ENCODE data around the gene CIB1. TPM values are rescaled to one million over a fixed set of nuclear protein-coding genes. Genes with fewer than 3 reads are reported as not detected.

Gene CIB1
- total RNA-seq, 4 donors from 2014 or later, result 22.8 to 35.6 (median 25.5) TPM

DNA sequence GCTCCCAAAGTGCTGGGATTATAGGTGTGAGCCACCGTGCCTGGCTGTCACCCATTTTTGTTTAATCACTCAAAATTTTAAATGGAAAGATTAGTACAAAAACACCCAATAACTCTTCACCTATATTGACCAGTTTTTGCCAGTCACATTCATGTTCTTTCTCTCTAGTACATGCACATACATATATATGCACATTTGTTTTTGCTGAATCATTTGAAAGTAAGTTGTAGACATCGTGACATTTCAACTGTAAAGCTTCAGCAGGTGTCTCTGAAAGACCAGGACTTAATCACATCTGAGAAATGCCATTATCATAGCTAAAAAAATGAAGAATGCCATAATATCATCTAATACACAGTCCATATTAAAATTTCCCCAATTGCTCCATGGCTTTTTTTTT is 39.1 kb downstream of the CIB1 start:
- Histone ChIP-seq H3K27ac (peak overlapping the region in 3 of 4 donors; percentile 86 to 97 (median 94)), H3K4me1 (peaks cover 5 to 78% (median 34%) of the 10 kb centered on the region in 3 donors), H3K4me3 (no peak overlapping the region), H3K9me3 (no peaks in the 10 kb centered on the region), H3K36me3 (peaks cover 0 to 6% of the 10 kb centered on the region in 2 donors), H3K27me3 (no peaks in the 10 kb centered on the region)
- ATAC-seq, result no peak
- WGBS, 2 donors (ENCODE audit: low coverage in 1 of 2), result 73 to 92% methylated on average over 2 of the region's 2 CpGs
- no peak for TF ChIP-seq POLR2A (IDR thresholded peaks at IDR 0.05)
- TF ChIP-seq POLR2AphosphoS5 (IDR thresholded peaks at IDR 0.05), result no peak
- TF ChIP-seq, protein P1, sequence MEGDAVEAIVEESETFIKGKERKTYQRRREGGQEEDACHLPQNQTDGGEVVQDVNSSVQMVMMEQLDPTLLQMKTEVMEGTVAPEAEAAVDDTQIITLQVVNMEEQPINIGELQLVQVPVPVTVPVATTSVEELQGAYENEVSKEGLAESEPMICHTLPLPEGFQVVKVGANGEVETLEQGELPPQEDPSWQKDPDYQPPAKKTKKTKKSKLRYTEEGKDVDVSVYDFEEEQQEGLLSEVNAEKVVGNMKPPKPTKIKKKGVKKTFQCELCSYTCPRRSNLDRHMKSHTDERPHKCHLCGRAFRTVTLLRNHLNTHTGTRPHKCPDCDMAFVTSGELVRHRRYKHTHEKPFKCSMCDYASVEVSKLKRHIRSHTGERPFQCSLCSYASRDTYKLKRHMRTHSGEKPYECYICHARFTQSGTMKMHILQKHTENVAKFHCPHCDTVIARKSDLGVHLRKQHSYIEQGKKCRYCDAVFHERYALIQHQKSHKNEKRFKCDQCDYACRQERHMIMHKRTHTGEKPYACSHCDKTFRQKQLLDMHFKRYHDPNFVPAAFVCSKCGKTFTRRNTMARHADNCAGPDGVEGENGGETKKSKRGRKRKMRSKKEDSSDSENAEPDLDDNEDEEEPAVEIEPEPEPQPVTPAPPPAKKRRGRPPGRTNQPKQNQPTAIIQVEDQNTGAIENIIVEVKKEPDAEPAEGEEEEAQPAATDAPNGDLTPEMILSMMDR (IDR thresholded peaks at IDR 0.05), result no peak
- no peak for TF ChIP-seq EP300 (IDR thresholded peaks at IDR 0.05)

GRCh38 chr15:90192961-90193786 is 40.6 kb downstream of the CIB1 start:
- peaks cover 0 to 6% of the 10 kb centered on the region in 2 donors for H3K36me3 ChIP-seq
- ATAC-seq, result peak; percentile 83
- H3K27me3 ChIP-seq, result no peaks in the 10 kb centered on the region
- H3K4me3 ChIP-seq, result no peak overlapping the region
- TF ChIP-seq POLR2AphosphoS5 (IDR thresholded peaks at IDR 0.05) (peak; percentile 88), POLR2A (IDR thresholded peaks at IDR 0.05) (no peak)
- WGBS, 2 donors (ENCODE audit: low coverage in 1 of 2), result 30 to 31% methylated on average over 10 to 12 of the region's 16 CpGs
- no peaks in the 10 kb centered on the region for H3K9me3 ChIP-seq
- H3K27ac ChIP-seq, result peak overlapping the region; percentile 17 to 97 (median 90)
- H3K4me1 ChIP-seq, result peaks cover 5 to 80% (median 34%) of the 10 kb centered on the region in 3 donors

- Histone ChIP-seq H3K27me3 (no peaks in the 10 kb centered on the region), H3K36me3 (peaks cover 0 to 6% of the 10 kb centered on the region in 2 donors), H3K4me1 (peaks cover 5 to 86% (median 34%) of the 10 kb centered on the region in 3 donors), H3K27ac (peak overlapping the region; percentile 17 to 97 (median 90)), H3K4me3 (no peak overlapping the region), H3K9me3 (no peaks in the 10 kb centered on the region)
- WGBS, 2 donors (ENCODE audit: low coverage in 1 of 2), result 20% methylated on average over 2 to 4 of the region's 7 CpGs
- peak; percentile 32 for TF ChIP-seq POLR2AphosphoS5 (IDR thresholded peaks at IDR 0.05)
- no peak for TF ChIP-seq EP300 (IDR thresholded peaks at IDR 0.05)
- TF ChIP-seq, protein P1 (IDR thresholded peaks at IDR 0.05), result peak in 1 of 4 experiments; percentile 24
- no peak for TF ChIP-seq POLR2A (IDR thresholded peaks at IDR 0.05)
- peak; percentile 66 for ATAC-seq
Measured at GRCh38 chr15:90191794-90192509, 41.8 kb downstream of the CIB1 start.

GRCh38 chr15:90191344-90191687 is 42.4 kb downstream of the CIB1 start:
- WGBS, 2 donors (ENCODE audit: low coverage in 1 of 2), result 50% methylated on average over 1 of the region's 3 CpGs; no CpG with 5 or more reads in 1 of the 2 donors
- peak overlapping the region; percentile 17 to 97 (median 90) for H3K27ac ChIP-seq
- H3K4me1 ChIP-seq, result peaks cover 5 to 93% (median 37%) of the 10 kb centered on the region in 3 donors
- no peak for ATAC-seq
- H3K9me3 ChIP-seq, result no peaks in the 10 kb centered on the region
- no peaks in the 10 kb centered on the region for H3K27me3 ChIP-seq
- H3K4me3 ChIP-seq, result no peak overlapping the region
- TF ChIP-seq POLR2A (IDR thresholded peaks at IDR 0.05) (no peak), EP300 (IDR thresholded peaks at IDR 0.05) (no peak), POLR2AphosphoS5 (IDR thresholded peaks at IDR 0.05) (no peak)
- TF ChIP-seq, protein P1 (IDR thresholded peaks at IDR 0.05), result no peak
- peaks cover 0 to 6% of the 10 kb centered on the region in 2 donors for H3K36me3 ChIP-seq

DNA sequence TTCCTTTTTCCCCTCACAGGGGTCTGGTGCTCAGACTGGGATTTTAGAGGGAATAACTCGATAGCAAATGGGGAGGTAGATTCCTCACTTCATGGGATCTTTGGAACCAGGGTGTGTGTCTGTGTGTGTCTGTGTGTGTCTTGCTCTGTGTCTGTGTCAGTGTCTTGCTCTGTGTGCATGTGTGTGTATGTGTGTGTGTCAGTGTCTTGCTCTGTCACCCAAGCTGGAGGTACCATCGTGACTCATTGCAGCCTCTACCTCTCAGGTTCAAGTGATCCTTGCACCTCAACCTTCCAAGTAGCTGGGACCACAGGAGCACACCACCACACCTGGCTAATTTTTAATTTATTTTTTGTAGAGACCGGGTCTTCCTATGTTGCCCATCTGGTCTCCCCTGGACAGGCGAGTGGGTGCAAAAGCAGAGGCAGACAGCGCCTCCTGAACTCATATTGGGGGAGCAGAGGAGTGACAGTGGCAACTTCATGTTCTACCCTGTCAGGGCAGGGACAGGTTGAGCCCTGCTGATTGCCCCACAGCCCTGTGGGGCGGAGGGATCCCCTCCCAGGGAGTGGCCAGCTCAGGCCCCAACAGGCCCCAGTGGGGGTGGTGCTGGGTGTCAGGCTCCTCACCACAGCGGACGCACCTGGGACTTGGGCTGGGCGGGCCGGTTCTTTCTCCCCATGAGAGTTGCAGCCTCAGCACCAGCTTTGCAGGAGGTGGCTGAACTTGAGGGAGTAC is 43.0 kb downstream of the CIB1 start:
- WGBS, 2 donors (ENCODE audit: low coverage in 1 of 2), result 100% methylated on average over 1 of the region's 10 CpGs; no CpG with 5 or more reads in 1 of the 2 donors
- H3K27me3 ChIP-seq, result no peaks in the 10 kb centered on the region
- no peaks in the 10 kb centered on the region for H3K9me3 ChIP-seq
- no peak overlapping the region for H3K4me3 ChIP-seq
- H3K4me1 ChIP-seq, result peaks cover 5 to 98% (median 40%) of the 10 kb centered on the region in 3 donors
- H3K27ac ChIP-seq, result peak overlapping the region; percentile 17 to 97 (median 90)
- TF ChIP-seq EP300 (IDR thresholded peaks at IDR 0.05), result no peak
- TF ChIP-seq POLR2A (IDR thresholded peaks at IDR 0.05), result no peak
- ATAC-seq, result no peak
- H3K36me3 ChIP-seq, result peaks cover 0 to 6% of the 10 kb centered on the region in 2 donors

Data from gastroesophageal sphincter (tissue), 4 donors.